Measurements from ENCODE around the gene STAT1. TPM values are rescaled to one million over a fixed set of nuclear protein-coding genes. Genes with fewer than 3 reads are reported as not detected.
"Not testable (repeated sequence)": the region's sequence is repeated elsewhere in the genome, so short reads cannot be mapped to it uniquely, and the experiment has no call there.

The STAT1 gene
- polyA plus RNA-seq, 1 donor (not counting 4 experiments of a cell fraction or from before 2014, with no cell fraction given), result 181 TPM

DNA sequence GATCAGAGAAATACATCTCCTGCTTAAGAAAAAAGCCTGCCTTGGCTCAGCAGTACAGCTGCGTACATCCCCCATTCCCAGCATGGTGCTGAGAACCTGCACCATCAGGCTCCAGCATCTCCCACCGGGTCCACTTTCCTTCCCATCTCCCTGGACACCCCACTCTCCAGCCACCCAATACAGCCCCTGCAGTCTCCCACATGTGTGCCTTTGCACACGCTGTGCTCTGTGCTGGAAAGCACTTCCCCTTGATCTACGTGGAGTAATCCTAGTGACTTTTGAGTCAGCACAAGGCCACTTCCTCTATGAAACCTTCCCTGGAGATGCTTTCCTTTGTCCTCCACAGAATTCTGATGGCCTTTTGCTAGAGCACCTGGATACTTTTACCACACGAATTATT, 17.0 kb downstream of the STAT1 start:
- DNase-seq (ENCODE audit: low read depth, low spot score) (no peak), FAIRE-seq (no peak)
- H2AFZ ChIP-seq (ENCODE audit: control insufficient read depth, low read length), result no peak overlapping the region
- no peak overlapping the region for H3K27ac ChIP-seq (ENCODE audit: control insufficient read depth, insufficient read depth, low read length)
- H4K20me1 ChIP-seq (ENCODE audit: control insufficient read depth, extremely low read depth, insufficient read depth, low read length), result no peaks in the 10 kb centered on the region
- no peaks in the 10 kb centered on the region for H3K79me2 ChIP-seq (ENCODE audit: control insufficient read depth, insufficient read depth, low read length)
- H3K4me2 ChIP-seq (ENCODE audit: control insufficient read depth, extremely low read depth, insufficient read depth, low read depth, low read length), result no peak overlapping the region
- no peak overlapping the region for H3K9ac ChIP-seq (ENCODE audit: control insufficient read depth, extremely low read depth, insufficient read depth, low read length)
- H3K4me3 ChIP-seq (ENCODE audit: control insufficient read depth in 2 of 3, extremely low read depth in 1 of 3, insufficient read depth in 2 of 3, low read depth in 1 of 3, low read length in 3 of 3), result no peak overlapping the region
- TF ChIP-seq, protein P1, sequence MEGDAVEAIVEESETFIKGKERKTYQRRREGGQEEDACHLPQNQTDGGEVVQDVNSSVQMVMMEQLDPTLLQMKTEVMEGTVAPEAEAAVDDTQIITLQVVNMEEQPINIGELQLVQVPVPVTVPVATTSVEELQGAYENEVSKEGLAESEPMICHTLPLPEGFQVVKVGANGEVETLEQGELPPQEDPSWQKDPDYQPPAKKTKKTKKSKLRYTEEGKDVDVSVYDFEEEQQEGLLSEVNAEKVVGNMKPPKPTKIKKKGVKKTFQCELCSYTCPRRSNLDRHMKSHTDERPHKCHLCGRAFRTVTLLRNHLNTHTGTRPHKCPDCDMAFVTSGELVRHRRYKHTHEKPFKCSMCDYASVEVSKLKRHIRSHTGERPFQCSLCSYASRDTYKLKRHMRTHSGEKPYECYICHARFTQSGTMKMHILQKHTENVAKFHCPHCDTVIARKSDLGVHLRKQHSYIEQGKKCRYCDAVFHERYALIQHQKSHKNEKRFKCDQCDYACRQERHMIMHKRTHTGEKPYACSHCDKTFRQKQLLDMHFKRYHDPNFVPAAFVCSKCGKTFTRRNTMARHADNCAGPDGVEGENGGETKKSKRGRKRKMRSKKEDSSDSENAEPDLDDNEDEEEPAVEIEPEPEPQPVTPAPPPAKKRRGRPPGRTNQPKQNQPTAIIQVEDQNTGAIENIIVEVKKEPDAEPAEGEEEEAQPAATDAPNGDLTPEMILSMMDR (optimal IDR thresholded peaks at IDR 0.05 in 1 of 3, IDR thresholded peaks at IDR 0.05 in 1 of 3, conservative IDR thresholded peaks at IDR 0.05 in 1 of 3; ENCODE audit: extremely low read depth in 1 of 3, insufficient read depth in 2 of 3, low read length in 3 of 3), result no peak
- no peak for TF ChIP-seq EZH2 (IDR thresholded peaks at IDR 0.05; ENCODE audit: low read length)
- no peaks in the 10 kb centered on the region for H3K9me1 ChIP-seq (ENCODE audit: control insufficient read depth, extremely low read depth, insufficient read depth, low read length)
- H3K4me1 ChIP-seq (ENCODE audit: control insufficient read depth, extremely low read depth, insufficient read depth, low read length), result peaks cover 17% of the 10 kb centered on the region
- dilution Hi-C loops (cut with MboI; ENCODE audit: extremely low pct_ligation_motif_present, low sequenced_read_pairs), result no loop called here
- peaks cover 49 to 52% of the 10 kb centered on the region in 2 experiments for H3K36me3 ChIP-seq (ENCODE audit: control insufficient read depth in 2 of 2, extremely low read depth in 1 of 2, insufficient read depth in 2 of 2, low read length in 2 of 2)
- no peaks in the 10 kb centered on the region for H3K9me3 ChIP-seq (ENCODE audit: control insufficient read depth, low read depth, low read length)
- H3K27me3 ChIP-seq (ENCODE audit: control insufficient read depth, extremely low read depth, insufficient read depth, low read length), result no peaks in the 10 kb centered on the region

DNA sequence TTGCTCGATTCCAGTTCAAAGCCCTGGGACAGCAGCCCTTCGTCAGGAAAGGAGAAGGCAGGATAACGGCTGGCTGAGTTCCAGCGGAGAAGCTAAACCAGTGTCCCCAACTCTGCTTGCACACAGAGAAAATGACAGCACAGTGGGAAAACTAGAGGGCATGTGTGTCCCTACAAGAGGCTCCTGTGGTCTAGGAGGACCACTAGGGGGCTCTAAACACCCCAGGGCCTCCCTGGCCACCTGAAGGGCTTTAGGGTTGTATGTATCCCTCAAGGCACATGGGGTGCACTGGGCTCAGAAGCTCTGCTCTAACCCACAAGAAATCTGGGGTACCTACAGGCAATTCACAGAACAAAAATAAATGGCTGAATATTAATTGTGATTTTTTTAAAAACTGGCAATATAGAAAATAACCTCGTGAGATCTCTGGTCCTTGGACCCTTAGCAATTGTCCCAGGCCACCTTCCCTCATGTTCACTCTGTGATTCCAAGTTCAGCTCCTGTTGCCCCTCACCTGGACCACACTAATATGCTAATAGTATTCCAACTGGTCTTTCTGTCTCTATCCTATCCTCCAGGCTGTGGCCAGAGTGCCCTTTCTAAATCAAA, 17.5 kb downstream of the STAT1 start:
- Histone ChIP-seq H3K9me1 (ENCODE audit: control insufficient read depth, extremely low read depth, insufficient read depth, low read length) (no peaks in the 10 kb centered on the region), H4K20me1 (ENCODE audit: control insufficient read depth, extremely low read depth, insufficient read depth, low read length) (no peaks in the 10 kb centered on the region), H3K36me3 (ENCODE audit: control insufficient read depth in 2 of 2, extremely low read depth in 1 of 2, insufficient read depth in 2 of 2, low read length in 2 of 2) (peaks cover 51 to 52% of the 10 kb centered on the region in 2 experiments), H3K9ac (ENCODE audit: control insufficient read depth, extremely low read depth, insufficient read depth, low read length) (no peak overlapping the region), H3K4me3 (ENCODE audit: control insufficient read depth in 2 of 3, extremely low read depth in 1 of 3, insufficient read depth in 2 of 3, low read depth in 1 of 3, low read length in 3 of 3) (no peak overlapping the region), H3K4me1 (ENCODE audit: control insufficient read depth, extremely low read depth, insufficient read depth, low read length) (peaks cover 12% of the 10 kb centered on the region), H2AFZ (ENCODE audit: control insufficient read depth, low read length) (no peak overlapping the region), H3K9me3 (ENCODE audit: control insufficient read depth, low read depth, low read length) (no peaks in the 10 kb centered on the region), H3K27me3 (ENCODE audit: control insufficient read depth, extremely low read depth, insufficient read depth, low read length) (no peaks in the 10 kb centered on the region), H3K79me2 (ENCODE audit: control insufficient read depth, insufficient read depth, low read length) (no peaks in the 10 kb centered on the region), H3K4me2 (ENCODE audit: control insufficient read depth, extremely low read depth, insufficient read depth, low read depth, low read length) (no peak overlapping the region), H3K27ac (ENCODE audit: control insufficient read depth, insufficient read depth, low read length) (no peak overlapping the region)
- no peak for TF ChIP-seq EZH2 (IDR thresholded peaks at IDR 0.05; ENCODE audit: low read length)
- TF ChIP-seq, protein P1 (optimal IDR thresholded peaks at IDR 0.05 in 1 of 3, IDR thresholded peaks at IDR 0.05 in 1 of 3, conservative IDR thresholded peaks at IDR 0.05 in 1 of 3; ENCODE audit: extremely low read depth in 1 of 3, insufficient read depth in 2 of 3, low read length in 3 of 3), result peak; percentile 47 to 64 (median 59)
- FAIRE-seq (no peak), DNase-seq (ENCODE audit: low read depth, low spot score) (no peak)
- dilution Hi-C loops (cut with MboI; ENCODE audit: extremely low pct_ligation_motif_present, low sequenced_read_pairs), result no loop called here

DNA sequence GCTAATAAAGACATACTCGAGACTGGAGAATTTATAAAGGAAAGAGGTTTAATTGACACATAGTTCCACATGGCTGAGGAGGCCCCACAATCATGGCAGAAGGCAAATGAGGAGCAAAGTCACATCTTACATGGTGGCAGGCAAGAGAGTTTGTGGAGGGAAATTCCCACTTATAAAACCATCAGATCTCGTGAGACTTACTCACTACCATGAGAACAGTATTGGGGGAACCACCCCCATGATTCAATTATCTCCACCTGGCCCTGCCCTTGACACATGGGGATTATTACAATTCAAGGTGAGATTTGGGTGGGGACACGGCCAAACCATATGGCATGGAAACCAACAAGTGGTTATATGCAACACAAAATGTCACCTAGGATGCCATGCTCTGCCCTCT, 18.7 kb downstream of the STAT1 start:
- H2AFZ ChIP-seq (ENCODE audit: control insufficient read depth, low read length); H3K9me1 ChIP-seq (ENCODE audit: control insufficient read depth, extremely low read depth, insufficient read depth, low read length); H3K9ac ChIP-seq (ENCODE audit: control insufficient read depth, extremely low read depth, insufficient read depth, low read length); dilution Hi-C loops (cut with MboI; ENCODE audit: extremely low pct_ligation_motif_present, low sequenced_read_pairs); DNase-seq (ENCODE audit: low read depth, low spot score); H4K20me1 ChIP-seq (ENCODE audit: control insufficient read depth, extremely low read depth, insufficient read depth, low read length); FAIRE-seq; H3K27me3 ChIP-seq (ENCODE audit: control insufficient read depth, extremely low read depth, insufficient read depth, low read length); H3K4me3 ChIP-seq (ENCODE audit: control insufficient read depth in 2 of 3, extremely low read depth in 1 of 3, insufficient read depth in 2 of 3, low read depth in 1 of 3, low read length in 3 of 3); H3K79me2 ChIP-seq (ENCODE audit: control insufficient read depth, insufficient read depth, low read length); H3K4me1 ChIP-seq (ENCODE audit: control insufficient read depth, extremely low read depth, insufficient read depth, low read length); H3K9me3 ChIP-seq (ENCODE audit: control insufficient read depth, low read depth, low read length); H3K27ac ChIP-seq (ENCODE audit: control insufficient read depth, insufficient read depth, low read length); H3K4me2 ChIP-seq (ENCODE audit: control insufficient read depth, extremely low read depth, insufficient read depth, low read depth, low read length): not testable (repeated sequence)
- H3K36me3 ChIP-seq (ENCODE audit: control insufficient read depth in 2 of 2, extremely low read depth in 1 of 2, insufficient read depth in 2 of 2, low read length in 2 of 2), result peaks cover 49 to 53% of the 10 kb centered on the region in 2 experiments

All from keratinocyte (primary cell).